Measurements from ENCODE around the gene CPEB1. TPM values are rescaled to one million over a fixed set of nuclear protein-coding genes. Genes with fewer than 3 reads are reported as not detected.

Gene CPEB1
- total and polyA plus RNA-seq, 8 donors, result 1.3 to 5.0 (median 3.0) TPM

GRCh38 chr15:82613747-82614146, 33.4 kb downstream of the CPEB1 start:
- no peak overlapping the region for H3K4me3 ChIP-seq
- TF ChIP-seq, protein P1, sequence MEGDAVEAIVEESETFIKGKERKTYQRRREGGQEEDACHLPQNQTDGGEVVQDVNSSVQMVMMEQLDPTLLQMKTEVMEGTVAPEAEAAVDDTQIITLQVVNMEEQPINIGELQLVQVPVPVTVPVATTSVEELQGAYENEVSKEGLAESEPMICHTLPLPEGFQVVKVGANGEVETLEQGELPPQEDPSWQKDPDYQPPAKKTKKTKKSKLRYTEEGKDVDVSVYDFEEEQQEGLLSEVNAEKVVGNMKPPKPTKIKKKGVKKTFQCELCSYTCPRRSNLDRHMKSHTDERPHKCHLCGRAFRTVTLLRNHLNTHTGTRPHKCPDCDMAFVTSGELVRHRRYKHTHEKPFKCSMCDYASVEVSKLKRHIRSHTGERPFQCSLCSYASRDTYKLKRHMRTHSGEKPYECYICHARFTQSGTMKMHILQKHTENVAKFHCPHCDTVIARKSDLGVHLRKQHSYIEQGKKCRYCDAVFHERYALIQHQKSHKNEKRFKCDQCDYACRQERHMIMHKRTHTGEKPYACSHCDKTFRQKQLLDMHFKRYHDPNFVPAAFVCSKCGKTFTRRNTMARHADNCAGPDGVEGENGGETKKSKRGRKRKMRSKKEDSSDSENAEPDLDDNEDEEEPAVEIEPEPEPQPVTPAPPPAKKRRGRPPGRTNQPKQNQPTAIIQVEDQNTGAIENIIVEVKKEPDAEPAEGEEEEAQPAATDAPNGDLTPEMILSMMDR (IDR thresholded peaks at IDR 0.05), result no peak
- H3K27me3 ChIP-seq, result no peaks in the 10 kb centered on the region
- H3K27ac ChIP-seq, result no peak overlapping the region
- DNase-seq (no peak), ATAC-seq (no peak)
- H3K9me3 ChIP-seq, result no peaks in the 10 kb centered on the region
- no peaks in the 10 kb centered on the region for H3K36me3 ChIP-seq
- intact Hi-C loops (cut with DNase I), result no loop called here
- no peaks in the 10 kb centered on the region for H3K4me1 ChIP-seq

DNA sequence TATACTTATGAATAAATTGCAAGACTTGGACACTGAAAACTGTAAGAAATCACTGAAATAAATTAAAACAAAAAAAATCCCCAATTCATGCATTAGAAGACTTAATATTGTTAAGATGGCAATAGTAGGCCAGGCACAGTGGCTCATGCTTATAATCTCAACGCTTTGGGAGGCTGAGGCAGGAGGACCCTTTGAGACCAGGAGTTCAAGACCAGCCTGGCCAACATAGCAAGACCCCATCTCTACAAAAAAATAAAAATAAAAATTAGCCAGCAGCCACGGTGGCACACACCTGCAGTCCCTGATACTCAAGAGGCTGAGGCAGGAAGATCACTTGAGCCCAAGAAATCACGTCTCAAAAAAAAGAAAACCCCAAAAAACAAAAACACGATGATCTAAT, 35.8 kb downstream of the CPEB1 start:
- H3K9me3 ChIP-seq, result no peaks in the 10 kb centered on the region
- TF ChIP-seq, protein P1 (IDR thresholded peaks at IDR 0.05), result no peak
- intact Hi-C loops (cut with DNase I), result no loop called here

DNA sequence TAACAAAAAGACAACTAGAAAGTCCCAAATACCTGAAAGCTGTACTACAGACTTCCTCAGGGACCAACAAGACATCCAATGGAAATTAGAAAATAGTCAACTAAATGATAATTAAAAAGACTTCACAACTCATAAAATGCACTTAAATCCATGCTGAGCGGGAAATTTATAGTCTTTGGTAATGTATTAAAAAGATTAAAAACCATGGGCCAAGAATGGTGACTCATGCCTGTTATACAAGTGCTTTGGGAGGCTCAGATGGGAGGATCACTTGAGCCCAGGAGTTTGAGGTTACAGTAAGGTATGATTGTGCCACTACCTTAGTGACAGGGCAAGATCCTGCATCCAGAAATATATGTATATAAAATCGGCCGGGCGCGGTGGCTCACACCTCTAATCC, 45.0 kb downstream of the CPEB1 start:
- Histone ChIP-seq H3K27ac (no peak overlapping the region), H3K27me3 (peaks cover 0 to 16% of the 10 kb centered on the region in 2 donors), H3K4me3 (no peak overlapping the region), H3K9me3 (no peaks in the 10 kb centered on the region), H3K4me1 (no peaks in the 10 kb centered on the region), H3K36me3 (no peaks in the 10 kb centered on the region)
- TF ChIP-seq, protein P1 (IDR thresholded peaks at IDR 0.05), result no peak
- ATAC-seq, result no peak
- intact Hi-C loops (cut with DNase I), result no loop called here
- DNase-seq, result no peak

More for the DNA sequence above, 35.8 kb downstream of the CPEB1 start:
- no peak overlapping the region for H3K27ac ChIP-seq
- DNase-seq, result no peak
- no peaks in the 10 kb centered on the region for H3K36me3 ChIP-seq
- ATAC-seq, result no peak
- no peaks in the 10 kb centered on the region for H3K27me3 ChIP-seq
- H3K4me3 ChIP-seq, result no peak overlapping the region
- H3K4me1 ChIP-seq, result no peaks in the 10 kb centered on the region

DNA sequence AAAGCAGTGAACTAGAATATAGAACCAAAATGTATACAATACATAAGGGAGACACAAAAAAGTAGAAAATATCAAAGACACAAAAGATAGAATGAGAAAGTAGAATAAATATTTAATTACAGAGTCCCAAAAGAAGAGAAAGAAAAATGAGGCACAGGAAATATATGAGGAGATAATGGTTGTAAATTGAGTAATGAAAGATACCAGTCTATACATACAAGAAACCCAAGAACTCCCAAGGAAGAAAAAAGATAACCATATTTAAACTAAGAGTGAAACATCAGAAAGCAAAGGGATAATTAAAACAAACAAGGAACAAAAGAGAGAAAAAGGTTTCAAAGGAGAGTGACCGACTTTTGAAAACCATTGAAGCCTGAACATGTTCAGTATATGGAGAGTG, 47.3 kb downstream of the CPEB1 start:
- H3K9me3 ChIP-seq, result no peaks in the 10 kb centered on the region
- no peak for DNase-seq
- H3K4me3 ChIP-seq, result no peak overlapping the region
- ATAC-seq, result no peak
- no peaks in the 10 kb centered on the region for H3K36me3 ChIP-seq
- H3K27ac ChIP-seq, result no peak overlapping the region
- TF ChIP-seq, protein P1 (IDR thresholded peaks at IDR 0.05), result no peak
- intact Hi-C loops (cut with DNase I), result no loop called here
- H3K4me1 ChIP-seq, result no peaks in the 10 kb centered on the region
- peaks cover 0 to 20% of the 10 kb centered on the region in 2 donors for H3K27me3 ChIP-seq

DNA sequence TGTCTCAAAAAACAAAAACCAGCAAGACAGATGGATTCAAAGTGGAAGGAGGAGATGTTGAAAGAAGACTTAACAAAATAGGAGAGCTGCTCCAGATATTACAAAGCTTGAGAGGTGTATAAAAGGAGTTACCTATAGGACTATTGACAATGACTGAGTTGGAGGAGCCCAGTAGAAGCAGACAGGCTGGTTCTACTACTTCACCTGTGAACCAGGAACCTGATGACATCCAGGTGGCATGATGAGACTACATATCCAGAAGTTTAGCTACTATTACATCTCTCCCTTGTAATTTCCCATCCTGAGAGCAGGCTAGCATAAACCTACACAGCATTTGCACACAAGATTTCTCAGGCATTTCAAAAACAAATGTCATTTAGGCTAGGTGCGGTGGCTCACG, 49.3 kb downstream of the CPEB1 start:
- DNase-seq, result no peak
- no peaks in the 10 kb centered on the region for H3K36me3 ChIP-seq
- no peak overlapping the region for H3K4me3 ChIP-seq
- H3K27ac ChIP-seq, result no peak overlapping the region
- no peaks in the 10 kb centered on the region for H3K9me3 ChIP-seq
- TF ChIP-seq, protein P1 (IDR thresholded peaks at IDR 0.05), result no peak
- intact Hi-C loops (cut with DNase I), result no loop called here
- peaks cover 0 to 22% of the 10 kb centered on the region in 2 donors for H3K27me3 ChIP-seq
- H3K4me1 ChIP-seq, result no peaks in the 10 kb centered on the region
- ATAC-seq, result no peak
